Erythroblast (primary cell): Measurements from ENCODE around the gene GFRA1.

ENCODE experiments used
- GATA1 ChIP-seq: IDR thresholded peaks from 2 replicates; pipeline ENCODE4 v1.6.1; 2011; ENCODE audit warnings: low read depth, mild to moderate bottlenecking, control low read depth, low read length, moderate library complexity
- POLR2A ChIP-seq: IDR thresholded peaks from 2 replicates; pipeline ENCODE4 v1.6.1; 2011; ENCODE audit warnings: mild to moderate bottlenecking, low read length

DNA sequence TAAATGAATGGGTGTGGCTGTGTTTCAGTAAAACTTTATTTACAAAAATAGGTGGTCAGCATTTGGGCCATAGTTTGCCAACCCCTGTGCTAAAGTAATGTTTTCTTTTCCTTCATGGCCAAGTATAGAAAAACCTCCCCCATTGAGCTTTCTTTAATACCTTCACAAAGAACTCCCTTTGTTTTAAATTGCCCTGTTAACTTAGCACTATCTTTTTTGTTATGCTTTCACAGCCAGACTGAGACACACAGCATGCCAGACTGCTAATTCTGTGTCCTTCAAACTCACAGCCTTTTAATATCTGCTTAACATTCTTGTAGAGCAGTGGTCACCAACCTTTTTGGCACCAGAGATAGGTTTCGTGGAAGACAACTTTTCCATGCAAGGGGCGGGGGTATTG is 78.0 kb downstream of the GFRA1 start:
- TF ChIP-seq POLR2A (no peak), GATA1 (no peak)
